ENCODE measurements around the gene KRTAP24-1.

The KRTAP24-1 gene

DNA sequence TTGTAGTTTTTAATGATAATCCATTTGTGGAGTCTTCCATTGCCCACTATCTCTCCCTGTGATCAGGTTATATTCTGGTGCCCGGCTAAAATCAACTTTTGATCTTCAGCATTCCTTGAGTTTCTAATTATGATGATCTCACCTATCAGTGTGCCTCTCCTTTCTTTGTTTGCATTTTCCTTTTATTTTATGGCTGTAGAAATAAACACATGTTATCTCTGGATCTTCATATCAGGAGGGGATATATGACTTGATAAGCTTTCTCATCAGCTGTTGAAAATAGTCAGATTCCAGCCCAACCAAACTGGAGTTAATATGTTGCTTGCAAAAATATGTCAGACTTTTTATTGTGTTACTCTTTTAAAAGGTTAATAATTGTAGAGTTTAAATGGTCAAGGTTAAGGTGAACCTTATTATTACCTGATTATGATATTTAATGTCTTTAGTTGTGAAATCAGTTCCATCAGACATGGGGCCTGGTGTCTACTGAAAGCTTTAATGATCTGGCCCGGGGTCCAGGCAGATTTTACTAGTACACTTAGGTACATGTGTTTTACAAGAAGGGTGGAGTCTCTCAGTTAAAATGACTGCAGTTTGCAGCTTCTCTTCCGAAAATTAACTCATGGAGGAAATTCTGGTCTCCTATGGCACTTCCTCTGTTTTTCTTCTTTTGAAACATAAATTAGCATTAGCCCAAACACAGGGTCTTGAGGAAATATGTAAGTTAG, 12.8 kb downstream of the KRTAP24-1 start:
- DNase-seq (ENCODE audit: insufficient read length, low spot score) (no peak), FAIRE-seq (no peak)
- TF ChIP-seq TAF1 (IDR thresholded peaks at IDR 0.05; ENCODE audit: low read depth, low read length), result no peak
- no peak for TF ChIP-seq POLR2A (IDR thresholded peaks at IDR 0.05; ENCODE audit: low read depth, low read length)
- TF ChIP-seq POU2F2 (IDR thresholded peaks at IDR 0.05; ENCODE audit: low read depth, low read length), result no peak
- no peak for TF ChIP-seq POLR2AphosphoS5 (IDR thresholded peaks at IDR 0.05; ENCODE audit: low read depth, low read length)
- TF ChIP-seq SPI1 (IDR thresholded peaks at IDR 0.05; ENCODE audit: low read depth, low read length), result no peak
- TF ChIP-seq PAX5 (IDR thresholded peaks at IDR 0.05; ENCODE audit: insufficient read depth, low read length, severe bottlenecking), result no peak

DNA sequence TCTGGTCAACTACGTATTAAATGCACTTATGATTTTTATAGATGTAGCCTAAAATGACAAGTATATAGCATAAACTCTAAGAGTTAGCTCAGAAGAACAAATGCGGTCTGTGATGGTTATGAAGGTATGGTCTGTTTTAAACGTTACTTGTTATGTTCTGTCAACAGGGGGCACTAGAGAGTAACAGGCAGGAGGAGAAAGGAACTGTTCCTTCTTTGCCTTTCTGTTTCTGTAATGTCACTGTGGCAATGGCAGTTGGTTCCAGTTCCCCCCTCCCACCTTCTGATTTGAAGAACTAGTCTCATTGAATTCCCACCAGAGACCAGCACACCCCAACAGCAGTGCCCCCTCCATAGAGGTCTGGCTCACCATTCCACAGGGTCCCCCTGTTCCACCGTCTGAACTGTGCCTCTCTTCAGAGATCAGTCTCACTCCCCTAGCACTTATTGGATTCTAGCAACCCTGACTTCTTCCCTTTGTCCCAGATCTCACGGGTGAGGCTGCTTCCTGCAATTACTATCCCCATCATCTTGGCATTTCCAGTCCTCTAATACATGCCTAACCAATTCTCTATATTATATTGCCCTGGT, 14.0 kb downstream of the KRTAP24-1 start:
- FAIRE-seq (no peak), DNase-seq (ENCODE audit: insufficient read length, low spot score) (no peak)
- TF ChIP-seq SPI1 (IDR thresholded peaks at IDR 0.05; ENCODE audit: low read depth, low read length) (no peak; the same call in 1 of the 2 replicates), TAF1 (IDR thresholded peaks at IDR 0.05; ENCODE audit: low read depth, low read length) (no peak), POLR2AphosphoS5 (IDR thresholded peaks at IDR 0.05; ENCODE audit: low read depth, low read length) (no peak), PAX5 (IDR thresholded peaks at IDR 0.05; ENCODE audit: insufficient read depth, low read length, severe bottlenecking) (no peak), POU2F2 (IDR thresholded peaks at IDR 0.05; ENCODE audit: low read depth, low read length) (no peak), POLR2A (IDR thresholded peaks at IDR 0.05; ENCODE audit: low read depth, low read length) (no peak)

DNA sequence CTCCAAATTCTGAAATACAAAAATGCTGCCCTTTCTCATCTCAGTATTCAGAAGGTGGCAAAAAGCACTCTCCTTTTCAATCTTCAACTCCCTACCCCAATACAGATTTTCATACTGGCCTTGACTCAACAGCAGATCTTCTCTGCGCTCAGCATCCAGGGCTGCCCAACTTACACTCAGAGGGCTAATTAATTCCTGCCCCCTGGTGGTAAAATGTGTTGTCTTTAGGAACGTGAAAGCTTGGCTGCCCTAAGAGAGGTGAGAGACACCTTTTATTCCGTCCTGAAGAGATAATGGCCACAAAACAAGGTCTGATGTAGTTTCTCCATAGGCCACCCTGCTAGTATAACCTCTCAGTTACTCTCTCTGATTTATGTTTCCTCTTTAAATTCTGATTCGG, 25.0 kb downstream of the KRTAP24-1 start:
- TF ChIP-seq PAX5 (IDR thresholded peaks at IDR 0.05; ENCODE audit: insufficient read depth, low read length, severe bottlenecking) (no peak), POLR2A (IDR thresholded peaks at IDR 0.05; ENCODE audit: low read depth, low read length) (no peak), SPI1 (IDR thresholded peaks at IDR 0.05; ENCODE audit: low read depth, low read length) (no peak), POU2F2 (IDR thresholded peaks at IDR 0.05; ENCODE audit: low read depth, low read length) (no peak), TAF1 (IDR thresholded peaks at IDR 0.05; ENCODE audit: low read depth, low read length) (no peak)
- no peak for DNase-seq (ENCODE audit: insufficient read length, low spot score)
- FAIRE-seq, result no peak

DNA sequence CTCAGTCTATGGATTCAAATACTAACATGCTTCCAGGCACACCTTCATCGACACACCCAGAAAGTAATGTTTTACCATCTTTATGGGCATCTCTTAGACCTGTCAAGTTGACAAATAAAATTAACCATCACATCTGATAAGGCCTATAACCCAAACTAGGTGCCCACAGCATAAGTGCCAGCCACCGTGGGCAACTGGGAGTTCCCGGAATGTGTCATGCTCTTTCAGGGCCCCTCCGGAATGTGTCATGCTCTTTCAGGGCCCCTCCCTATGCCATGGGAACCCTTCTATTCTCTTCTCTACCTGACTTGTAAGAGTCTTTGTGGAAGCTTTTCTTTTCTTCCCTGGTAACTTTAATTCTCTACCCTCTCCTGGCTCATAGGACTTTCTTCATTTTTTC, 26.6 kb downstream of the KRTAP24-1 start:
- no peak for FAIRE-seq
- no peak for DNase-seq (ENCODE audit: insufficient read length, low spot score)
- TF ChIP-seq PAX5 (IDR thresholded peaks at IDR 0.05; ENCODE audit: insufficient read depth, low read length, severe bottlenecking), result no peak
- no peak for TF ChIP-seq SPI1 (IDR thresholded peaks at IDR 0.05; ENCODE audit: low read depth, low read length)
- no peak for TF ChIP-seq POLR2AphosphoS5 (IDR thresholded peaks at IDR 0.05; ENCODE audit: low read depth, low read length)
- TF ChIP-seq POLR2A (IDR thresholded peaks at IDR 0.05; ENCODE audit: low read depth, low read length), result no peak
- no peak for TF ChIP-seq POU2F2 (IDR thresholded peaks at IDR 0.05; ENCODE audit: low read depth, low read length)
- no peak for TF ChIP-seq TAF1 (IDR thresholded peaks at IDR 0.05; ENCODE audit: low read depth, low read length)

DNA sequence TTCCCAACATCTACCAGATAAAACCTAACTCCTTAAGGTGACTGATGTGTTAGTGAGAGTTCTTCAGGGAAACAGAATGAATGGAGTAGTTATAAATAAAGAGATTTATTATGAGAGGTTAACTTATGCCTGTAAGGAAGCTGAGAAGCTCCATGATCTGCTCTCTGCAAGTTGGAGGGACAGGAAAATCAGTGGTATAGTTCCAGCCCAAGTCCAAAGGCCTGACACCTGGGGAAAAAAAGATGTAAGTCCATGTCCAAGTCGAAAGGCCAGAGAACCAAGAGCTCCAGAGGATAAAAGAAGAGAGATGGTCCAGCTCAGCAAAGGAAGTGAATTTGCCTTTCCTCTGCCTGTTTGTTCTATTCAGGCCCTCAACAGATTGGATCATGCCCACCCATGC, 27.1 kb downstream of the KRTAP24-1 start:
- FAIRE-seq (no peak), DNase-seq (ENCODE audit: insufficient read length, low spot score) (no peak)
- TF ChIP-seq POLR2A (IDR thresholded peaks at IDR 0.05; ENCODE audit: low read depth, low read length) (no peak), POU2F2 (IDR thresholded peaks at IDR 0.05; ENCODE audit: low read depth, low read length) (no peak)

DNA sequence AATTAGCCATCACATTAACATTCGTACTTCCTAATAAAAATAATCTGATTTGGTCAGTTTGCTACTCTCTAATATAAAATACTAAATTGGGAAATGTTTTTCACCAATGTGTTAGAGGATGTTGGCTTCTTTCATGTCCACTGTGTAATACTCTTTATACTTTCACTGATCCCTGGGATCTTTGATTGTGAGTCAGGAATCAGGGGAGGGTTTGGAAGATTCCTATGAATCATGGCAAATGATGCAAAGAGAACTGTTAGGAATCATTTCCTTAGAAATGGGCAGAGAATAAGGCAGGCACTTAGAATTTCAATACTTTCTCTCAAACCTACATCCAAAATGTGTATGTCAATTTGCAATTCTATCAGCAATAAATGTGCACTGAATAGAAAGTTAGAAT, 31.0 kb downstream of the KRTAP24-1 start:
- TF ChIP-seq POLR2A (IDR thresholded peaks at IDR 0.05; ENCODE audit: low read depth, low read length) (no peak), POLR2AphosphoS5 (IDR thresholded peaks at IDR 0.05; ENCODE audit: low read depth, low read length) (no peak), TAF1 (IDR thresholded peaks at IDR 0.05; ENCODE audit: low read depth, low read length) (no peak), POU2F2 (IDR thresholded peaks at IDR 0.05; ENCODE audit: low read depth, low read length) (no peak), PAX5 (IDR thresholded peaks at IDR 0.05; ENCODE audit: insufficient read depth, low read length, severe bottlenecking) (no peak), SPI1 (IDR thresholded peaks at IDR 0.05; ENCODE audit: low read depth, low read length) (no peak)
- FAIRE-seq, result no peak
- DNase-seq (ENCODE audit: insufficient read length, low spot score), result no peak

DNA sequence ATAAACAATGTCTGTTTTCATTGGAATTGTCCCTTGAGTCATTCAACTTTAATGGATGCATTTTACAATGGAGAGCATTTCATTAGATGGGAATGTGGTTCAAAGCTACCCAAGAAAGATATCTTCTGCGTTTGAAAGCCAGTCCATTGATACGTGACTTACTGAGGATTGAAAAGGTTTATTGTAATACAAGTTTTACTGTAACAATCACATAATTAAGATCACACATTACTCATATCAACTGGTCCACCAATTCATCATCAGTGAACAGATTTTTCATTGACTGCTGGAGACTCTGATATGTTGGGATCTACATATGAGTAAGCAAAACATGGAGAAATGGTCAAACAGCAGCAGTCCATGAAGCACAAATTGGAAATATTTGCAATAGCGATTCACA, 32.8 kb downstream of the KRTAP24-1 start:
- TF ChIP-seq POU2F2 (IDR thresholded peaks at IDR 0.05; ENCODE audit: low read depth, low read length) (no peak), POLR2AphosphoS5 (IDR thresholded peaks at IDR 0.05; ENCODE audit: low read depth, low read length) (no peak), POLR2A (IDR thresholded peaks at IDR 0.05; ENCODE audit: low read depth, low read length) (no peak)
- FAIRE-seq, result no peak

DNA sequence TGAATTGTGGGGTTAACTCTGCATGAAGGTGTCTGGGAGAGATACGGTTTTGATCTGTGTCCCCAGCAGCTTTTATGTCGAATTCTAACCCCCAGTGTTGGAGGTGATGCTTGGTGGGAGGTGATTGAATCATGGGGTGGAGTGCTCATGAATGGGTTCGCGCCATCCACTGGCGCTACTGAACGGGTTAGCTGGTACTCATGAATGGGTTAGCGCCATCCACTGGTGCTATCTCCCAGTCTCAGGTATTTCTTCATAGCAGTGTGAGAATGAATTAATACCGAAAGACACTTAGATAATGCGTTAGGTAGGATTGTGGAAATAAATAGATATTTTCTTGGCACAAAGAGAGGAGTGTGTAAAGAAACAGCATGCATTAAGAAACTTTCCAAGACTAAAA, 33.9 kb downstream of the KRTAP24-1 start:
- FAIRE-seq, result no peak
- no peak for TF ChIP-seq POLR2A (IDR thresholded peaks at IDR 0.05; ENCODE audit: low read depth, low read length)
- no peak for TF ChIP-seq TAF1 (IDR thresholded peaks at IDR 0.05; ENCODE audit: low read depth, low read length)
- no peak for TF ChIP-seq SPI1 (IDR thresholded peaks at IDR 0.05; ENCODE audit: low read depth, low read length)
- no peak for TF ChIP-seq POU2F2 (IDR thresholded peaks at IDR 0.05; ENCODE audit: low read depth, low read length)
- no peak for TF ChIP-seq PAX5 (IDR thresholded peaks at IDR 0.05; ENCODE audit: insufficient read depth, low read length, severe bottlenecking)
- TF ChIP-seq POLR2AphosphoS5 (IDR thresholded peaks at IDR 0.05; ENCODE audit: low read depth, low read length), result no peak
- no peak for DNase-seq (ENCODE audit: insufficient read length, low spot score)

More for the DNA sequence above, 32.8 kb downstream of the KRTAP24-1 start:
- no peak for DNase-seq (ENCODE audit: insufficient read length, low spot score)

DNA sequence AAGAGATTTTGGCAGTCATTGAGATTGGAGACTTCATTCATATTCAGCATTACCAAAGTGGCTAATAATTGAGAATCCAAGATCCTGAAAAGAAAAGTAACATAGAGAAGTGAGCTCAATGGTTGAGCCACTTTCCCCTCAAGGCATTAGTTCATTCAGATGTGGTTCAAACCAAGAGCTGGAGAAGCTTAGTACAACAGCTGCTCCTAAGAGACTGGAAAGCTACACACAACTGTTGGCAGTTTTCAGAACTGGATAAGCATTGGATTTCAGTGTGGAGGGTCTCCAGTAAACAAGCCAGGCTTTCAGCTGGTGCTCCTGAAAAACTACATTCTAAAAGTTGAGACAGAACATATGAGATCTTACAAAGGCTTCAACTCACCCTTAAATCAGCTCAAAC, 37.7 kb downstream of the KRTAP24-1 start:
- TF ChIP-seq TAF1 (IDR thresholded peaks at IDR 0.05; ENCODE audit: low read depth, low read length), result no peak
- TF ChIP-seq POLR2AphosphoS5 (IDR thresholded peaks at IDR 0.05; ENCODE audit: low read depth, low read length), result no peak
- TF ChIP-seq POLR2A (IDR thresholded peaks at IDR 0.05; ENCODE audit: low read depth, low read length), result no peak
- no peak for TF ChIP-seq PAX5 (IDR thresholded peaks at IDR 0.05; ENCODE audit: insufficient read depth, low read length, severe bottlenecking)
- no peak for TF ChIP-seq SPI1 (IDR thresholded peaks at IDR 0.05; ENCODE audit: low read depth, low read length)
- no peak for TF ChIP-seq POU2F2 (IDR thresholded peaks at IDR 0.05; ENCODE audit: low read depth, low read length)

DNA sequence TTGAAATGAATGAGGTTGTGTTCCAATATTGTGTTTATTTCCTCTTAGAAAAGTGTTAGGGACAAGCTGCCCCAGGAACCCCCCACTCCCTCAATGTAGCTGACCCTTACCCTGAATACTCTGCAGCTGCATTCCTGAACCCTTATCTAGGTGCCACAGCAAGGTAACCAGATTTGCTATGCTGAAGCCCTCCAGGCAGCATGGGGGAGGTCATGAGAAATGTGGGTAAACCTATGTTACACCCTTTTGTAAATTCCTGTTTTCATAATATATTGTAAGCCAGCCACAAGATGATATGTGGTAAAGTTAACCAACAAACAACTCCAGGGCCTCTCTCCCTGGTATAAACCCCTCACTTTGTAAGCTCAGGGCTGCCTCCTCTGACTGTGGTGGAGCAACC, 39.1 kb downstream of the KRTAP24-1 start:
- TF ChIP-seq TAF1 (IDR thresholded peaks at IDR 0.05; ENCODE audit: low read depth, low read length) (no peak), PAX5 (IDR thresholded peaks at IDR 0.05; ENCODE audit: insufficient read depth, low read length, severe bottlenecking) (no peak), POU2F2 (IDR thresholded peaks at IDR 0.05; ENCODE audit: low read depth, low read length) (no peak), SPI1 (IDR thresholded peaks at IDR 0.05; ENCODE audit: low read depth, low read length) (no peak), POLR2A (IDR thresholded peaks at IDR 0.05; ENCODE audit: low read depth, low read length) (no peak), POLR2AphosphoS5 (IDR thresholded peaks at IDR 0.05; ENCODE audit: low read depth, low read length) (no peak)
- FAIRE-seq, result no peak
- DNase-seq (ENCODE audit: insufficient read length, low spot score), result no peak

More for the DNA sequence above, 37.7 kb downstream of the KRTAP24-1 start:
- no peak for DNase-seq (ENCODE audit: insufficient read length, low spot score)
- FAIRE-seq, result no peak

Measured in GM12891 (cell line).